GM12872 (cell line): ENCODE results near the gene RAD51B.

Experiments used
- CTCF ChIP-seq: IDR thresholded peaks from 3 replicates; pipeline ENCODE4 v1.5.1; 2011; ENCODE audit warnings: low read depth, mild to moderate bottlenecking, low read length, moderate library complexity; ENCODE audit not compliant: insufficient read depth

Gene RAD51B

GRCh38 chr14:68167383-68168087 lies 348.0 kb downstream of the RAD51B start:
- TF ChIP-seq CTCF: no peak

GRCh38 chr14:68168460-68169109 lies 349.0 kb downstream of the RAD51B start:
- no peak for TF ChIP-seq CTCF

GRCh38 chr14:68172216-68172615 lies 352.6 kb downstream of the RAD51B start:
- TF ChIP-seq CTCF: no peak

- TF ChIP-seq CTCF: no peak
Measured at GRCh38 chr14:68172627-68173026, 353.0 kb downstream of the RAD51B start.

GRCh38 chr14:68173227-68173972 lies 353.8 kb downstream of the RAD51B start:
- no peak for TF ChIP-seq CTCF

GRCh38 chr14:68174446-68174845 lies 354.9 kb downstream of the RAD51B start:
- no peak for TF ChIP-seq CTCF

- TF ChIP-seq CTCF: no peak
Measured at GRCh38 chr14:68176687-68177086, 357.1 kb downstream of the RAD51B start.
